ENCODE results near the gene CHST15.

GRCh38 chr10:124065382-124066125 lies 27.8 kb downstream of the CHST15 start:
- TF ChIP-seq CTCF (conservative IDR thresholded peaks at IDR 0.05; ENCODE audit: low read length) (no peak), EZH2phosphoT487 (IDR thresholded peaks at IDR 0.05; ENCODE audit: borderline replicate concordance) (no peak)

Data from Loucy (cell line).